ENCODE results near the gene FAM210B. TPM values are rescaled to one million over a fixed set of nuclear protein-coding genes. Genes with fewer than 3 reads are reported as not detected.

The FAM210B gene
- total and polyA plus RNA-seq, 9 of the 15 experiments (the other 6 are each of a cell fraction or from before 2014, with no cell fraction given), result 12.1 to 87.3 (median 47.6) TPM

- TF ChIP-seq ZNF232 (CRISPR knock-in tag; IDR thresholded peaks at IDR 0.05) (no peak), MECOM (CRISPR knock-in tag; IDR thresholded peaks at IDR 0.05) (peak; percentile 52; the same call in 1 of the 2 replicates), RBBP5 (IDR thresholded peaks at IDR 0.05; ENCODE audit: borderline replicate concordance, insufficient read depth, low read length, poor library complexity, severe bottlenecking) (no peak), ZNF431 (CRISPR knock-in tag; IDR thresholded peaks at IDR 0.05) (0 out of 2 replicates have a peak, but pooled peaks have one; percentile 46), E2F4 (CRISPR knock-in tag; IDR thresholded peaks at IDR 0.05; ENCODE audit: low read depth) (no peak), SOX6 (IDR thresholded peaks at IDR 0.05) (peak; percentile 96), SIX5 (IDR thresholded peaks at IDR 0.05; ENCODE audit: borderline replicate concordance in 1 of 2, insufficient read depth in 1 of 2, low read depth in 1 of 2, low read length in 2 of 2) (no peak), ETS1 (conservative IDR thresholded peaks at IDR 0.05; ENCODE audit: control insufficient read depth, low read depth, low read length) (no peak; the same call in 1 of the 2 replicates), ZNF764 (CRISPR knock-in tag; IDR thresholded peaks at IDR 0.05; ENCODE audit: low read depth) (no peak), ZBTB11 (CRISPR knock-in tag; IDR thresholded peaks at IDR 0.05) (peak in 1 of 3 experiments; percentile 83; a peak in 2 of 6 replicates), ZBTB17 (CRISPR knock-in tag; IDR thresholded peaks at IDR 0.05) (0 out of 2 replicates have a peak, but pooled peaks have one; percentile 29), TSC22D4 (tag; IDR thresholded peaks at IDR 0.05) (no peak), MAFK (IDR thresholded peaks at IDR 0.05; ENCODE audit: low read length) (peak; percentile 75), NR2C2 (CRISPR knock-in tag; IDR thresholded peaks at IDR 0.05) (peak; percentile 23; the same call in 1 of the 2 replicates), NR2C2 (tag; IDR thresholded peaks at IDR 0.05) (peak; percentile 88), ZBTB34 (CRISPR knock-in tag; IDR thresholded peaks at IDR 0.05) (no peak), NUFIP1 (IDR thresholded peaks at IDR 0.05; ENCODE audit: partially characterized antibody) (no peak)
These were observed 53.1 kb downstream of the FAM210B start, which contains the start of gene CASS4 (continued) for GRCh38 chr20:56411759-56412472.
